NT2/D1 (cell line): ENCODE measurements around the gene TBC1D22A.

ENCODE experiments used
- DNase-seq: peaks from one replicate; pipeline ENCODE4 v3.0.0-alpha.2; 2011; ENCODE audit warnings: low read depth, low spot score
- H3K27me3 ChIP-seq: 2 replicates; pipeline ENCODE4 v1.6.0; 2011; ENCODE audit warnings: mild to moderate bottlenecking; ENCODE audit not compliant: insufficient read length, insufficient read depth
- H3K36me3 ChIP-seq: 2 replicates; pipeline ENCODE4 v1.6.1; 2011; ENCODE audit warnings: mild to moderate bottlenecking, low read length, mixed read lengths; ENCODE audit not compliant: insufficient read depth, insufficient read length
- H3K4me1 ChIP-seq: 2 replicates; pipeline ENCODE4 v1.5.1; 2011; ENCODE audit not compliant: insufficient read depth, insufficient read length
- H3K4me3 ChIP-seq: 2 replicates; pipeline ENCODE4 v1.5.1; 2011; ENCODE audit warnings: low read depth; ENCODE audit not compliant: insufficient read length
- H3K9ac ChIP-seq: 2 replicates; pipeline ENCODE4 v1.6.0; 2011; ENCODE audit warnings: low read depth; ENCODE audit not compliant: insufficient read length
- H3K9me3 ChIP-seq: 2 replicates; pipeline ENCODE4 v1.5.1; 2011; ENCODE audit warnings: mild to moderate bottlenecking, low read length; ENCODE audit not compliant: insufficient read depth
- SUZ12 ChIP-seq: IDR thresholded peaks from 2 replicates; pipeline ENCODE4 v1.6.1; 2011; ENCODE audit not compliant: insufficient read length, insufficient read depth; ENCODE audit errors: extremely low read depth
- YY1 ChIP-seq: IDR thresholded peaks from 2 replicates; pipeline ENCODE4 v1.6.1; 2011; ENCODE audit not compliant: insufficient read length, insufficient read depth
- ZNF274 ChIP-seq: IDR thresholded peaks from 2 replicates; pipeline ENCODE4 v1.6.1; 2011; ENCODE audit warnings: mild to moderate bottlenecking, low read depth, low read length

The TBC1D22A gene

GRCh38 chr22:47018010-47018910 is 255.8 kb downstream of the TBC1D22A start:
- no peak for TF ChIP-seq ZNF274
- TF ChIP-seq YY1 = no peak
- no peak for TF ChIP-seq SUZ12
- Histone ChIP-seq H3K36me3 (peaks cover under 1% of the 10 kb centered on the region), H3K9ac (no peak overlapping the region), H3K27me3 (no peaks in the 10 kb centered on the region), H3K4me1 (no peaks in the 10 kb centered on the region), H3K4me3 (no peak overlapping the region), H3K9me3 (peaks cover 30% of the 10 kb centered on the region)
- no peak for DNase-seq

- peaks cover 3% of the 10 kb centered on the region for H3K36me3 ChIP-seq
- H3K4me1 ChIP-seq = no peaks in the 10 kb centered on the region
- H3K9ac ChIP-seq = no peak overlapping the region
- H3K4me3 ChIP-seq = no peak overlapping the region
- H3K27me3 ChIP-seq = no peaks in the 10 kb centered on the region
- DNase-seq = no peak
- no peak for TF ChIP-seq YY1
- no peak for TF ChIP-seq ZNF274
- no peak for TF ChIP-seq SUZ12
- peaks cover 30% of the 10 kb centered on the region for H3K9me3 ChIP-seq
Observed at GRCh38 chr22:47019012-47019790, 256.8 kb downstream of the TBC1D22A start.

DNA sequence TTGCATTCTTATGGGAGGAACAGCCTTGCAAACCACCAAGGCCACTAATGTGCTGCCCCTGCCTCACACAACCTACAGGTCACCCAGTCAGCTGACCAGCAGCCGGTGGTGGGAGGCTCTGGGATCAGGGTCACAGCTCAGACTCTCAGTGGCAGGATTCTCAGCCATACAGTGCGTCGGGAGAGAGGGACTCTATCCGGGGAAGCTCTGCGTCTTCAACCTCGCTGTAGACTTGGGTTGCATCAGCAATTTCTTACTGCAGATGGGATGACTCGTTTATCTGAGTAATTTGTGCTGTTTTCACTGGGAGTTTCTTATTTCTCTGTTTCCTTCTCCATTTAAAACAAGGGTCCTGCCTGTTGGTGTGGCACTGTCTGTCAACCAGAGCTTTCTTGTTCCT is 257.7 kb downstream of the TBC1D22A start:
- Histone ChIP-seq H3K9ac (no peak overlapping the region), H3K36me3 (peaks cover 3% of the 10 kb centered on the region), H3K4me1 (no peaks in the 10 kb centered on the region), H3K4me3 (no peak overlapping the region), H3K9me3 (peaks cover 30% of the 10 kb centered on the region), H3K27me3 (no peaks in the 10 kb centered on the region)
- TF ChIP-seq SUZ12 (no peak), YY1 (no peak), ZNF274 (no peak)
- DNase-seq = no peak

GRCh38 chr22:47021371-47022074 is 259.1 kb downstream of the TBC1D22A start:
- Histone ChIP-seq H3K9ac (no peak overlapping the region), H3K9me3 (peaks cover 30% of the 10 kb centered on the region), H3K4me1 (no peaks in the 10 kb centered on the region), H3K4me3 (no peak overlapping the region), H3K36me3 (peaks cover 3% of the 10 kb centered on the region), H3K27me3 (no peaks in the 10 kb centered on the region)
- DNase-seq = no peak
- TF ChIP-seq YY1 (no peak), ZNF274 (no peak)

DNA sequence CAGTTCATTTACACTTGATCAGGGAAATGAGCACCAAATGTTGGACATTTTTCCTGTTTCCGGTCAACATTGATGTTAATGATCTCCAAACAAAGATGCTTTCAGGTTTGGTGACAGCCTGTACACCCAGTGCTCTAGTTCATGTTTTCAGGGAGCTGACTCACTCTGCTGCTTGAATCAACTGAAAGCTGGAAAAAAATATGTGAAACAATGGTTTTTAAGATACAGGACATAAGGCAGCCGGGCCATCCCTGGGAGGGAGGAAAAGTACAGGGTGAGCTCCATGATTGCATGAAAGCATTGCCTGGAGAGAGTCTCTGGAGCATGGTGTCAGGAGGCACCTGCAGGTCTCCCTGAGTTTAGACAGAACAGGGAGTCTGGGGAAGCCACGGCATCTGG is 259.6 kb downstream of the TBC1D22A start:
- H3K36me3 ChIP-seq = peaks cover 3% of the 10 kb centered on the region
- peaks cover 30% of the 10 kb centered on the region for H3K9me3 ChIP-seq
- DNase-seq = no peak

GRCh38 chr22:47022475-47022874 is 260.0 kb downstream of the TBC1D22A start:
- H3K36me3 ChIP-seq = peaks cover 3% of the 10 kb centered on the region
- H3K27me3 ChIP-seq = no peaks in the 10 kb centered on the region
- TF ChIP-seq SUZ12 (no peak), YY1 (no peak), ZNF274 (no peak)
- peaks cover 30% of the 10 kb centered on the region for H3K9me3 ChIP-seq
- DNase-seq = no peak
- no peaks in the 10 kb centered on the region for H3K4me1 ChIP-seq
- H3K9ac ChIP-seq = no peak overlapping the region
- H3K4me3 ChIP-seq = no peak overlapping the region

More for the DNA sequence above, 259.6 kb downstream of the TBC1D22A start:
- TF ChIP-seq SUZ12 = no peak
- no peak for TF ChIP-seq YY1
- TF ChIP-seq ZNF274 = no peak
- Histone ChIP-seq H3K9ac (no peak overlapping the region), H3K27me3 (no peaks in the 10 kb centered on the region), H3K4me1 (no peaks in the 10 kb centered on the region), H3K4me3 (no peak overlapping the region)
